Suprapubic skin (tissue), 4 donors: ENCODE measurements around the gene CRACDL. TPM values are rescaled to one million over a fixed set of nuclear protein-coding genes. Genes with fewer than 3 reads are reported as not detected.

Source experiments
- DNase-seq, 2 donors: peaks; one replicate each; pipeline ENCODE4 v3.0.0-alpha.2; 2019; ENCODE audit warnings: low spot score in 2 of 2
- H3K27ac ChIP-seq: fragments of 200-600 bp; sonication (generic); one replicate; pipeline ENCODE4 v1.5.1; 2019
- H3K27me3 ChIP-seq: fragments of 200-600 bp; sonication (generic); one replicate; pipeline ENCODE4 v1.5.1; 2019
- H3K36me3 ChIP-seq: fragments of 200-600 bp; sonication (generic); one replicate; pipeline ENCODE4 v1.5.1; 2019
- H3K4me1 ChIP-seq: fragments of 200-600 bp; sonication (generic); one replicate; pipeline ENCODE4 v1.5.1; 2019
- H3K4me3 ChIP-seq: fragments of 200-600 bp; sonication (generic); one replicate; pipeline ENCODE4 v1.5.1; 2019; ENCODE audit warnings: mild to moderate bottlenecking
- H3K9me3 ChIP-seq: fragments of 200-600 bp; sonication (generic); one replicate; pipeline ENCODE4 v1.5.1; 2019
- EP300 ChIP-seq: sonication (generic); formaldehyde crosslinking; IDR thresholded peaks from one replicate; pipeline ENCODE4 v1.6.1; 2017; ENCODE audit warnings: antibody characterized with exemption
- POLR2A ChIP-seq, 2 donors: fragments of 450-650 bp; IDR thresholded peaks; one replicate each; pipeline ENCODE4 v1.6.1; 2017; ENCODE audit warnings: antibody characterized with exemption in 2 of 2, mild to moderate bottlenecking in 2 of 2, moderate library complexity in 2 of 2
- POLR2AphosphoS5 ChIP-seq, 3 donors: sonication (generic); formaldehyde crosslinking; IDR thresholded peaks; one replicate each; pipeline ENCODE4 v1.6.1; 2017; ENCODE audit warnings: antibody characterized with exemption in 3 of 3
- WGBS: methylation state at CpG from one replicate; pipeline ENCODE4 v1.1.5; 2018; 5-methylcytosine and 5-hydroxymethylcytosine counted together
- total RNA-seq, 4 donors: library from RNA; depleted of rRNA; stranded (reverse); fragments of >200 nt; gene quantifications; one replicate each; pipeline ENCODE4 v1.1.0, GENCODE V29; 2016
- TF ChIP-seq, protein P1 (sequence below), 2 donors: fragments of 200-600 bp in 1 of 2; fragments of 450-650 bp in 1 of 2; sonication (generic) in 1 of 2; IDR thresholded peaks; one replicate each; pipeline ENCODE4 v1.5.1; 2016 to 2019; ENCODE audit warnings: antibody characterized with exemption in 2 of 2, mild to moderate bottlenecking in 1 of 2, moderate library complexity in 1 of 2

The CRACDL gene
- total RNA-seq, 4 donors from 2014 or later: 5.2 to 13.0 (median 11.3) TPM

DNA sequence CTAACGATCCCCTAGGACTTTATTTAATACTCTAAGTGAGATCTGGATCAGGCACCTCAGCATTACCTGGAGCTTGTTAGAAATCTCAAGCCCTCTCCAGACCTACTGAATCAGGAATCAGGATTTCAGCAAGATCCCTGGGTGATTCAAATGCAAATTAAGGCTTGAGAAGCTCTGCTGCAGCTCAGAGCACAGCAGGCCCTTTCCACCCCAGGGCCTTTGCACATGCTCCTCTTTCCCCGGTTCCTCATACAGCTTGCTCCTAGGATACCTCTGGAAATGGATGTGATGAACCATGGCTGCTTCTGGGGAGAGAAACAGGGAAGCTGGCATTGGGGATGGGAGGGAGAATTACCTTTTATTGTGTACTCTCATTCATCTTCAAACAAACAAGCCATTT lies 164.8 kb downstream of the CRACDL start:
- H3K9me3 ChIP-seq: no peaks in the 10 kb centered on the region
- 97% methylated on average over 2 of the region's 2 CpGs for WGBS
- DNase-seq: no peak
- H3K27me3 ChIP-seq: no peaks in the 10 kb centered on the region
- H3K4me1 ChIP-seq: peaks cover 44% of the 10 kb centered on the region
- TF ChIP-seq, protein P1, sequence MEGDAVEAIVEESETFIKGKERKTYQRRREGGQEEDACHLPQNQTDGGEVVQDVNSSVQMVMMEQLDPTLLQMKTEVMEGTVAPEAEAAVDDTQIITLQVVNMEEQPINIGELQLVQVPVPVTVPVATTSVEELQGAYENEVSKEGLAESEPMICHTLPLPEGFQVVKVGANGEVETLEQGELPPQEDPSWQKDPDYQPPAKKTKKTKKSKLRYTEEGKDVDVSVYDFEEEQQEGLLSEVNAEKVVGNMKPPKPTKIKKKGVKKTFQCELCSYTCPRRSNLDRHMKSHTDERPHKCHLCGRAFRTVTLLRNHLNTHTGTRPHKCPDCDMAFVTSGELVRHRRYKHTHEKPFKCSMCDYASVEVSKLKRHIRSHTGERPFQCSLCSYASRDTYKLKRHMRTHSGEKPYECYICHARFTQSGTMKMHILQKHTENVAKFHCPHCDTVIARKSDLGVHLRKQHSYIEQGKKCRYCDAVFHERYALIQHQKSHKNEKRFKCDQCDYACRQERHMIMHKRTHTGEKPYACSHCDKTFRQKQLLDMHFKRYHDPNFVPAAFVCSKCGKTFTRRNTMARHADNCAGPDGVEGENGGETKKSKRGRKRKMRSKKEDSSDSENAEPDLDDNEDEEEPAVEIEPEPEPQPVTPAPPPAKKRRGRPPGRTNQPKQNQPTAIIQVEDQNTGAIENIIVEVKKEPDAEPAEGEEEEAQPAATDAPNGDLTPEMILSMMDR (IDR thresholded peaks at IDR 0.05): no peak
- TF ChIP-seq EP300 (no peak), POLR2A (IDR thresholded peaks at IDR 0.05) (no peak), POLR2AphosphoS5 (IDR thresholded peaks at IDR 0.05) (no peak)
- no peak overlapping the region for H3K4me3 ChIP-seq
- no peak overlapping the region for H3K27ac ChIP-seq
- H3K36me3 ChIP-seq: no peaks in the 10 kb centered on the region

DNA sequence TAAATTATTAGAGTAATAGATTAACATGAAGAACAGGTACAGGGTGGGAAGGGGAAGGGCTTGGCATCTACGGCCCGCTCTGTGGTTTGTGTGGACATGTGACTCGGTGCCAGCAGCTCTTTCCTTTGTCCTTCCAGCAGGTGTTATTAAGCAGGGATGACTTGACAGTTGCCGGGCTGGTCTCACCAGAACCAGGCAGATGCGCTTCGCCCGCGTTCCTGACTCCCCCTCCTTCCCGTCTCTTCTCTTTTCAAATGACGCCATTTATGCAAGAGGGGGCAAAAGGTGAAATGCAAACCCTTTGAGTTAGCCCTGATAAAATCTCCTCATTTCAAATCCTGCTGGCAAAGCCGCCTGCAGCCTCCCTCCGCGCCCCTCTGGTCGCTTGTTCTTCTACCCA lies 166.2 kb downstream of the CRACDL start:
- Histone ChIP-seq H3K36me3 (no peaks in the 10 kb centered on the region), H3K9me3 (no peaks in the 10 kb centered on the region), H3K27ac (no peak overlapping the region), H3K4me1 (peaks cover 30% of the 10 kb centered on the region), H3K4me3 (no peak overlapping the region), H3K27me3 (no peaks in the 10 kb centered on the region)
- 54% methylated on average over 14 of the region's 14 CpGs for WGBS
- no peak for DNase-seq
- no peak for TF ChIP-seq POLR2AphosphoS5 (IDR thresholded peaks at IDR 0.05)
- TF ChIP-seq EP300: no peak
- TF ChIP-seq, protein P1 (IDR thresholded peaks at IDR 0.05): no peak
- TF ChIP-seq POLR2A (IDR thresholded peaks at IDR 0.05): no peak

DNA sequence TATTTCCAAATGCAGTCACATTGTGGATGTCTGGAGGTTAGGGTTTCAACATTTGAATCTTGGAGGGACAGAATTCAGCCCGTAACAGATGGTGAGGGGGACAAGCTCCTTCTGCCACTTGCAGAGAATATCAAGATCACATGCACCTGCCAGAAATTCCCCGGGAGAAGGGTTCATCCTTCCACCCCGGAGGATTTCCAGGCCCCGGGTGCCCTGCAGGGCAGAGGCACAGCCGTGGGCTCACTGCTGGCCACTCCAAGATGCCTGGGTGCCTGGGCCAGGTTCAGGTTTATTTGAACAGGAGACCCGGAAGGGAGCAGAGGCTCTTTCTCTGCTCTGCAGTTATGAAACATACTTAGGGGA lies 166.9 kb downstream of the CRACDL start:
- no peak for DNase-seq
- Histone ChIP-seq H3K9me3 (no peaks in the 10 kb centered on the region), H3K27me3 (no peaks in the 10 kb centered on the region), H3K4me3 (no peak overlapping the region), H3K27ac (no peak overlapping the region), H3K4me1 (peaks cover 30% of the 10 kb centered on the region), H3K36me3 (no peaks in the 10 kb centered on the region)
- WGBS: 93% methylated on average over 6 of the region's 6 CpGs
- TF ChIP-seq POLR2AphosphoS5 (IDR thresholded peaks at IDR 0.05): no peak
- no peak for TF ChIP-seq POLR2A (IDR thresholded peaks at IDR 0.05)
- no peak for TF ChIP-seq EP300
- TF ChIP-seq, protein P1 (IDR thresholded peaks at IDR 0.05): no peak

DNA sequence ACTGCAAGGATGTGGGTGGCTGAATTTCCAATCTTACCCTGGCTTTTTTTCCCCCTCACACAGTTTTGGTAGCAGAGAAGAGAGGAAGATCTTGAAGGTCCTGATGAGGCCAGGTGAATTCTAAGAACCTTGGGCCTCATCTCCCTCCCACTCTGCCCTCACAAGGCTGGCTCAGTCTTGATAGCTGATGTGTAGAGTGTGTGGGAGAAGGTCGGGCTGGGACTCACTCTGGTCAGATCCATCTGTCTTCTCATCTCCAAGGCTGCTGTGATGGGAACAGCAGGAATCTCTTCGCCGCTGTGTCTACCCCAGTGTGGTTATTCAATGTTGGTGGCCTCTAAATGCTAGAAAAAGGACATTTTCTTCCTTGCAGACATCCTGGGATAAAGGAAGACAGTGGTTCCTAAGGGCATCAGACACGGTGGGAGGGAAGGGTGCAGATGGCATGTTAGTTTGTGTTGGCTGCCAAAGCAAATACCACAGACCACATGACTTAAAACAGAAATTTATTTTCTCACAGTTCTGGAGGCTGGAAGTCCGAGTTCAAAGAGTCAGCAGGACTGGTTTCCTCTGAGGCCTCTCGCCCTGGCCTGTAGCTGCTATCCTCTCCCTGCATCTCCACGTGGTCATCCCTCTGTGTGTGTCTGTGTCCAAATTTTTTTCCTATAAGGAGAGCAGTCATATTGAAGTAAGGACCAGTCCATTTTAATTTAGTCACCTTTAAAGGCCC lies 167.5 kb downstream of the CRACDL start:
- WGBS: 57% methylated on average over 7 of the region's 7 CpGs
- no peaks in the 10 kb centered on the region for H3K27me3 ChIP-seq
- H3K4me1 ChIP-seq: peaks cover 30% of the 10 kb centered on the region
- H3K9me3 ChIP-seq: no peaks in the 10 kb centered on the region
- no peak overlapping the region for H3K27ac ChIP-seq
- TF ChIP-seq EP300 (no peak), POLR2AphosphoS5 (IDR thresholded peaks at IDR 0.05) (no peak), POLR2A (IDR thresholded peaks at IDR 0.05) (no peak)
- TF ChIP-seq, protein P1 (IDR thresholded peaks at IDR 0.05): no peak
- no peaks in the 10 kb centered on the region for H3K36me3 ChIP-seq
- H3K4me3 ChIP-seq: no peak overlapping the region
- no peak for DNase-seq

DNA sequence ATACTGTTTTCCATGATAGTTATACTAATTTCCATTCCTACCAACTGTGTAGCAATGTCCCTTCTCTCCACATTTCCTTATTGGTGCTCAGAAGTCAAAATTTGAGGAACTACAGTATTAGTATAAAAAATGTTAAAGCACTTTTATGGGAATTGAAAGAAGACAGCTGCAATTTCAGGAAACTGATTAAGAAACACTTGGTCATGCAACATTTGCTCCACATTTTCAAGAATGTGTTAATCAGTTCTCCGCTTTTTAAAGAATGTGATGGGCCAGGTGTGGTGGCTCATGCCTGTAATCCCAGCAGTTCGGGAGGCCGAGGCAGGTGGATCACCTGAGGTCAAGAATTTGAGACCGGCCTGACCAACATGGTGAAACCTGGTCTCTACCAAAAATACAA lies 171.5 kb downstream of the CRACDL start:
- H3K4me1 ChIP-seq: peaks cover 20% of the 10 kb centered on the region
- no peak overlapping the region for H3K4me3 ChIP-seq
- no peaks in the 10 kb centered on the region for H3K36me3 ChIP-seq
- no peaks in the 10 kb centered on the region for H3K9me3 ChIP-seq
- H3K27ac ChIP-seq: no peak overlapping the region
- H3K27me3 ChIP-seq: no peaks in the 10 kb centered on the region
- TF ChIP-seq, protein P1 (IDR thresholded peaks at IDR 0.05): no peak
- TF ChIP-seq EP300 (no peak), POLR2AphosphoS5 (IDR thresholded peaks at IDR 0.05) (no peak), POLR2A (IDR thresholded peaks at IDR 0.05) (no peak)
- 88% methylated on average over 4 of the region's 4 CpGs for WGBS
- no peak for DNase-seq
